NCI-H146 treated with DMSO at 0.1 percent for 48 hours (cell line): ENCODE data around the gene SCNN1A.

ENCODE experiments used
- DNase-seq: peaks from one replicate; lab custom pipeline; 2025; ENCODE audit not compliant: unreplicated experiment; lab: John Stamatoyannopoulos, UW

Gene SCNN1A

DNA sequence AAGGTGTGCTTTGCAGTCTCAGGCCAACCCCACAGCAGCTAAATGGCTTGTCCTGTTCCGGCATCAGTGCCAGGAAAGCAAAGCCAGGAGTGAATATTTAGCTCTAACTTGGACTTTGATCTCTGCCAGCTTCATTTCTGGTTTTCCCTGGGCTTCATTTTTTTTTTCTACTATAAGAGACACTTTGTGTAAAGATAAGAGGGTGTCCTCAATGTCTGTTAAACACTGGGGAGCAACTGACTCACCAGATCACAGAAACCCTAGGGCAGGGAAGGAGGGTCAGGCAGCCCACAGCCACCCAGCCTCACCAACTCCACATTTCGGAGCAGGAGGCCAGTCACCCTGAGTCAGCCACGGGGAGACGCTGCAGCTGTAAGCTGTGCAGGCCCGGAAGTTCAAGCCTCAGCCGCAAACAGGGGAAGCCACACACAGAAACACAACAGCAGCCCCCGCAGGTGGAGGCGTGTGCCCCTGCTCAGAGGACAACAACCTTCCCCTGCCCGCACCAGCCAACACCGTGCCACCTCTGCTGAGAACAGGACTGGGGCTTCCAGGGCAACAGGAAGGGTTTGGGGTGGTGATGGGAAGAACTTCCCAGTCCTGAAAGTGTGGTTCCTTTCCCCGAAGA lies 39.8 kb downstream of the SCNN1A start:
- DNase-seq, result no peak

DNA sequence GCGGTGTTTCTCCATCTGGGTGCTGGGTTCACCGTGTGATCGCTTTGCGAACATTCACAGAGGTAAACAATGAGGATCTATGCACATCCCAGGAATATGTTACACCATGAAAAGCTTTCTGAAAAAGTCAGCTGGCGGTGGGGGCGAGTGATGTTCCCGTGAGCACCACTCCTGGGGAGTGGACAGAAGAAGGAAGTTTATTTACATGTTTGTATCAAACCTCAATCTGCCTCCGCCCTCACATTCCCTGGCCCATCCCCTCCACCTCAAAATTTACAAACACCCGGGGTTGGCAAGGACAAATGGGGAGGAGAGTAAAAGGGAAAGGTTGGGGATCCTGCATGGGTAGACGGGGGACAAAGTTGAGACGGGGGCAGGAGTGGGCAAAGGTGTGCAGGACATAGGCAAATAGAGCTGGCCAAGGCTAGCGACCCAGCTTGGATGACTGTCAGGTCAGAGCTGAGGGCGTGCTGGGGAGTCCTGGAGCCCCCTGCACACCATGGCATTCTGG lies 40.4 kb downstream of the SCNN1A start:
- DNase-seq, result no peak

DNA sequence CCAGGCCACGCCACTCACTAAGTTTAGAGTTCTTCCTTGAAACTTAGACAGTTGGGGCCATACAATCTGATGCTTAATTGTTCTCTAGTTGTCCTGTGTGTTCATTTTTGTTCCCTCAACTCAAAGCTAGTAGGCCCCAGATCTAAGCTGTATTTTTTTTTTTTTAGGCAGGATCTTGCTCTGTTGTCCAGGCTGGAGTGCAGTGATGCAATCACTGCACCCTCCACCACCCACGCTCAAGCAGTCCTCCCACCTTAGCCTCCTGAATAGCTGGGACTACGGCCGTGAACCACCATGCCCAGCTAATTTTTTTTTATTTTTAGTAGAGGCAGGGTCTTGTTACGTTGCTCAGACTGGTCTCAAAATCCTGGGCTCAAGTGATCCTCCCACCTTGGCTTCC lies 41.0 kb downstream of the SCNN1A start:
- DNase-seq, result no peak

DNA sequence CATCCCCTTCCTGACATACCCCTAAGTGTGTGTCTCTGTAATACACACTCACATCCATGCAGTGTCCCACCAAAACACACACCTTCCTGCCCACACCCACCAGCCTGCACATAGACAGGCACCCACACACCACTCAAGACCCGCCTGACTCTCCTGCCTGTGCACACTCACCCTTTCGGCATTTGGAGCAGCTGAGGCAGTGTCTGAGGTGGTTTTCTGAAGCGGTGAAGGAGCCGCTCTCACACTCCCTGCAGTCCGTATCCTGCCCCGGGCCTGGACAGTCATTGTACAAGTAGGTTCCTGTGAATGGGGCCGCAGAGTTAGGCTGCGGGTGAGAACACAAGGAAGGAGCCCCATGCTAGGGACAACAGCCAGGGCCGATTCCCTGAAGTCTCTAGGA lies 41.8 kb downstream of the SCNN1A start:
- no peak for DNase-seq

DNA sequence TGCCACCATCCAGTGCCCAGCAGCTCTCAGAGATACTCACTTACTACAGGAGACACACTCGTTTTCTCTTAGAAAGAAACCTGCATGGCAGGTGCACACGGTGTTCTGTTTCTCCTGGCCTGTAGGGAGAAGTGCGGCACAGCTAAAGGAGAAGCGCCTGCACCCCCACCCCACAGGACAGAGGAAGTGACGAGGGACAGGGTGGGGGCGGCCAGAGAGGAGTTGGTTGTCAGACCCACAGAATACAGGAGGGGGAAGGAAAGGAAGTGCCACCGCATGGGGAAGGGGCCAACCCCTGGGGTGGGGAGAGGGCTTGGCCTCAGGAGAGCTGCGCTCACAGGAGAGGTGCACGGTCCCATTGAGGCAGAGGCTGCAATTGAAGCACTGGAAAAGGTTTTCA lies 42.3 kb downstream of the SCNN1A start:
- DNase-seq, result no peak

DNA sequence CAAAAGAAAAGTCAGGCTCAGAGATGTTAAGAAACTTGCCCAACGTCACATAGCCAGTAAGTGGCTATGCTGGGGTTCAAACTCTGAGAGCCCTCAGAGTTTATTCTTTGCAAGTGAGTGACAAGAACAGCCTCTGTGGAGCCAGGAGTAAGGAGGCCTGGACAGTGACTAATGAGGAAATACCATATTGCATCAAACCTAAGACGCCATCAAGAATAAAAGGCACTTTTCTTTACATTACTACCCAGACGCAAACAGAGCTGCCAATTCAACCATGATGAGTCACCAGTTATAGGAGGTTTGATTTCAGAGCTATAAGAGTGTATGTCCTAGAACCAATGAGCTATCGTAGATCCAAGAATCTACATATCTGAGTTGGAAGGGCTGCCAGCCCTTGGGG lies 42.9 kb downstream of the SCNN1A start:
- DNase-seq, result no peak

DNA sequence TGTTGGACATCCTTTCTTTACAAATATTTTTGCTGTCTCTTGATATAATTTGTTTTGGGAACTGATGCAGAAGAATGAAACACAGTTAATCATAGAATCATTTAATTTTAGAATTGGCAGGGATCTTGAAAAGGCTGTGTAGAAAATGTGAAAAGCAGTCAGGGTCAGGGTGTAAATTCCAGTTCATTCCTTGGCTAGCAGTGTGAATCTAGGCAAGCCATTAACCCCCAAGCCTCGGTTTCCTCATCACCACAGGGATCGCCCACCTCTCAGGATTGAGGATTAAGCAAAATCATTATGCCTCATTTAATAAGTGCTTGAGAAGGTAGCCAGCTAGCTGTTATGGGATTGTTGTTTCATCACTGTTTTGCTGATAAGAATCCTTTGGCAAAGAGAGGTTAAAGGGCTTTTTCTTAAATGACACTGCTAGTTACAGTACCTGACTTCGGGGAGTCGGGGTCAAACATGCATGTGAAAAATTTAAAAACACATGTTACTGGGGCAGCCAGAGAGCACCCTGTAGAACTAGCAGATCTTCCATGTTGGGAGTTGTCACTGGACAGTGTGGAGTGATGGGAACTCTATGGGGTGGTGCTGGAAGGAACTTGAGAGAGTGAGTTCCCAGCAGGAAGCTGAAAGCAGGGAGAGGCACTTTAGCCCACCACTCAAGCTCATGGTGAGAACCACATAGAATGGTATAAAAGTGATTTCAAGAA lies 44.2 kb downstream of the SCNN1A start:
- no peak for DNase-seq

DNA sequence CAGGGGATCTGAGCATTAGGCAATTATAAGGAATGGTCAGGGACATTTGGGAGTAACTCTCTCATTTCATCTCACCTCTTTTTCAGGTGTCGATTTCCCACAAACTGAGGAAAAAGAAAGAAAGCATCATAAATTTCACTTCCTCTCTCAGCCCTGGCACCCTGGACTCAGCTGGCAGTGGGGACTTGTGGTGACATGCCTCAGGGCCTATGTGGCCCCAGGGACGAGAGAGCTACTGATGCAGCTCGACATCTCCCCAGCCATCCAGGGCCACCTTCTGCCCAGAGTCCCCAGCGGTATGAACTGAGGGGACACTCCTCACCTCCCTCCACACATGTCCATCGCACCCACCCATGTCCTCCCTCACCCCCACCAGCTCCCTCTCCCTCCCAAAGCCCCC lies 45.2 kb downstream of the SCNN1A start:
- DNase-seq, result no peak

DNA sequence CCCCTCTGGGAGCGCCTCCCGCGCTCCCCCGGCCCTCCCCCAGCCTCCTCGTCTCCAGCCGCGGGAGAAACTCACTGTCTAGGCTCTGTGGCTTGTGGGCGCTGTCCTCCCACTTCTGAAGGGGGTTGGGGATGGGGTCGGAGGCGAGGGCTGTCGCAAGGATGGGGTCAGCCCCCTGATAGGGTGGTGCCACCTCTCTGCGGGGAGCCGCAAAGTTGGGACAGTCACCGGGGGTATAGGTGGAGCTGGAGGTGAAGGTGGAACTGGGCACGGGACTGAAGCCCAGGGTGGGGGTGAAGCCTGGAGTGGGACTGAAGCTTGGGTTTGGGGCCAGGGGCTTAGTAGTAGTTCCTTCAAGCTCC lies 45.7 kb downstream of the SCNN1A start:
- no peak for DNase-seq

DNA sequence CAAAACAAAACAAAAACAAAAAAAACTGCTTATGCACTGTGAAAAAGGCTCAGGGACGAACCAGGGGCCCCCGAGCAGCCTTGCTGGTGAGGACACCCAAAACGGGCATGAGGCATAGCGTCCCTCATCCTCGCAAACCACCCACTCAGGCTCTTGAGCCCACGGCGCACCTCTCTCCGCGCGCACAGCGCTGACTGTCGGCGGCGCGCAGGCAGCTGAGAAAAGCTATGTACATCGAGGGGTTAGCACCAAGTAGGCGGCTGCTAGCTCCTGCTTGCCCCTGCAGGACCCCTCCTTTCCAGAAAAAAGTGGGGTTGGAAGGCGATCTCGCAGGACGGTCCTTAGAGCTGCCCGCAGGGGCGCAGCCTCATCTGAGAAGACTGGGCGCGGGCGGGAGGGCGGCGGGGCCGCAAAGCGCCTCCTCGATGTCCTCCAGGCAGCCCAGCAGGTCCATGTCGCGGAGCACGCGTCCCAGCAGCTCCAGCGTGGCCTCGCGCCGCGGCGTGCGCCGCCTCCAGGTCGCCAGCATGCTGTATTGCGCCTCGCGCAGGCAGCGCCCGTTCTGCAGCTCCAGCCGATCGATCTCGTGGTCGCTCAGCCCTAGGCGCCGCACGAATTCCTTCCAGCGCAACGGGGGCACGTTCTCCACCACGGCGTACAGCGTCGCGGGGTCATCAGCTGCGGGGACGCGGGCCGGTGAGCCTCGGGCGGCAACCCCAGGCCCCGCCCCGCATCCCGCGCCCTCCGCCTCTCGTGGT lies 46.2 kb downstream of the SCNN1A start:
- DNase-seq, result no peak

DNA sequence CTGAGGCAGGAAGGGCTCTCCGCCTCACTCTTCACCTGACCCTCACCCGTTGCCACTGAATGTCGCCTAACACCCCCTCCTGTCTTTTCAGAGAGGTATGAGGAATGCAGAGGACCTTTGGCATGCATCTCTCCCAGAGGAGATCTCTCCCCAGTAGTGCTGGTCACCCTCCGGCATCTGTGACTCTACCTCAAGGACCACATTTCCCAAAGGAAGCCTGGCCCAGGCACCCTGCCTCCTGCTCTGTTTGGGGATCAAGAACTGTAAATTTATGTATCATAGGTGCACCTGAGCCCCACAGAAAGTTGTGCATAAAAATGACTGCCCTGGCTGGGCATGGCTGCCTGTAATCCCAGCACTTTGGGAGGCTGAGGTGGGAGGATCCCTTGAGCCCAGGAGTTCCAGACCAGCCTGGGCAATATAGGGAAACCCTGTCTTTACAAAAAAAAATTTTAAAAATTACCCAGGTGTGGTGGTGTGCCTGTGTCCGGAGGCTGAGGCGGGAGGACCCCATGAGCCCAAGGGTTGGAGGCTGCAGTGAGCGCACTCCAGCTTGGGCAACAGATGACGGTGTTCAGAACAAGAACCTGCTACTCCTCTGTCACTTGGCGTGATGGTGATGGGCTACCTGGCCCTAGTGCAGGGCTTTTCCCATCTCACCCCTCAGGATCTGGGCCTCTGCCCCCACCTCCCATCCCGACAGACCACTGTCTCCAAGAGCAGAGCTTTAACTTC lies 47.2 kb downstream of the SCNN1A start:
- DNase-seq, result no peak

DNA sequence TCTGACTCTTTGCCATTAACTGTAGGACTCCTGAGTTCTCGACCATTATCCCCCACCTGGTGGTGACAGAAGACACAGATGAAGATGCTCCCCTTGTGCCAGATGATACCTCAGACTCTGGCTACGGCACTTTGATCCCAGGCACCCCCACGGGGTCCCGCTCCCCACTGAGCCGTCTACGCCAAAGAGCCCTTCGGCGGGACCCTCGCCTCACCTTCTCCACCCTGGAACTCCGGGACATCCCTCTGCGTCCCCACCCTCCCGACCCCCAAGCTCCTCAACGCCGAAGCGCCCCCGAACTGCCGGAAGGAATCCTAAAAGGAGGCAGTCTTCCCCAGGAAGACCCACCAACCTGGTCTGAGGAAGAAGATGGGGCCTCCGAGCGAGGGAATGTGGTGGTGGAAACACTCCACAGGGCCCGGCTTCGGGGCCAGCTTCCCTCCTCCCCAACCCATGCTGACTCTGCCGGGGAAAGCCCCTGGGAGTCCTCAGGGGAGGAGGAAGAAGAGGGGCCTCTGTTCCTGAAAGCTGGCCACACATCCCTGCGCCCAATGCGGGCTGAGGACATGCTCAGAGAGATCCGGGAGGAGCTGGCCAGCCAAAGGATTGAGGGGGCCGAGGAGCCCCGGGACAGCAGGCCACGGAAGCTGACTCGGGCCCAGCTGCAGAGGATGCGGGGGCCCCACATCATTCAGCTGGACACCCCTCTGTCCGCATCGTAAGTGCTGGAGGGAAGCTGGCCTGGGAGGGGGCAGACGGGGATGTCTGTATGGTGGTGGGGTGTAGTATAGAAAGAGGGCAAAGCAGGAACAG lies 47.9 kb downstream of the SCNN1A start:
- no peak for DNase-seq

DNA sequence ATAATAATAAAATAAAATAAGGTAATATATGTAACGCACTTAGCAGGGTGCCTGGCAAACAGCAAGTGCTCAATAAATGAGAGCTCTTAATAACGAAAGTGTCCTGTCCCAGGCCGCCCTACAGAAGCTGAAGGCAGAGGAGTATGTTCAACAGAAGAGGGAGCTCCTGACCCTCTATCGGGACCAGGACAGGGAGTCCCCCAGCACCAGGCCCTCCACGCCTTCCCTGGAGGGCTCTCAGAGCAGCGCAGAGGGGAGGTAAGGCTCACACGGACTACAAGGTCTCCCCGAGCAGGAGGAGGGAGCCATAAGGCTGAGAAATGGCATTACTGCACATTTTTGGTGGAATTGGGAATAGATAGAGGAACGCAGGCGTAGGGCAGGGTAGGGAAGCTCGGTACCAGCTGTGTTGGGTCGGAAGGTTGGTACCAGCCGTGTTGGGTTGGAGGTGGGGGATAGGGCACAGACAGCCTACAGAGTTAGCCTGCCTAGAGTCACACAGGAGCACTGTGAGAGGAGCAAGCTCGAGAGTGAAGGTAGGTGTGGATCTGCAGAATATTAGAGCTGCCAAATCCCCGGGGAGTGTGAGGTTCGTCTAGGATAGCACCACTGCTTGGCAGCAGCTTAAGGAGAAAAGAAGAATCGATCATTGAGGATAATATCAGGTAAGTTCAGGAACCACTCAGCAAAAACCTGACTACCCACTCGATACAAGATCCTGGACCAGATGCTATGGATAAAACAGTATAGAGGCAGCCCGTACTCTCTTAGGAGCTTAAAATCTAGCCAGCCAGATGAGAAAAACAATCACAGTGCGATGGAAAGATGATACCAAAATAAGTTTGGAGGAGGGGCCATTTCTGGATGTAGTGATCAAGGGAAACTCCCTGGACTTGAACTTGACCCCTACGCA lies 48.8 kb downstream of the SCNN1A start:
- DNase-seq, result no peak

DNA sequence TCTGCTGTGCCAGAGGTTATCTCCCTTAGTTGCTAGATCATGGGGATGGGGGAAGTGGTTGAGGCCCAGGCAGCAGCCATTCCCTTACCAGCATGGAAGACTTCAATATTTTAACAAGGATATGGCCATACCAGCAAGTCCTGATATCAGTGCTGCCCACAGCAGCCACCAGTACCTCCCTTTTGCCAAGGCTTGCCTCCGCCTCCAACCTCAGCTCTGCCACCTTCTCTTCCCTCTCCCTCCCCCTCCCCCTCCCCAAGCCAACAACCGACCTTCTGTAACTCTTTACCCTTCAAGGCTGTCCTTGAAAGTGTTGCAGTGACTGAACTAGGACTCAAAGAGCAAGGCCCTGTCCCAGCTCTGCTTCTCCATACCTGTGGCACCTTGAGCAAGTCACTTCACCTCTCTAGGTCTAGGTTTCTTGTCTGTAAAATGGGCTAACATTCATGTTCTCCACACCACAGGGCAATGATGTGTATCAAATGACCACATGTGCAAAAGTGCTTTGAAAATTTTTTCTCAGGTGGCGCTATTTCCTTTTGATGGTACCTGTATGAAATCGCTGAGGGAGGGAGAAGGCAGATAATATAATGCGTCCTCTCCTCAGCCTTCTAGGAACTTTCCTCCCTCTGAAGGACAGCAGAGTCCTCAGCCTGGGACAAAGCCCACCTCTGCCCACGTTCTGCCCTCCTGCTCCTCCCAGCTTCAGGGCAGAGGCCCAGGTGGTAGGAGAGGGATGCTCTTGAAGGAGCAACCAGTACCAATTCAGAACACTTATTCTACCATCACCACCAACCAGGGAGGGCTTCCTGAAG lies 50.2 kb downstream of the SCNN1A start:
- no peak for DNase-seq

DNA sequence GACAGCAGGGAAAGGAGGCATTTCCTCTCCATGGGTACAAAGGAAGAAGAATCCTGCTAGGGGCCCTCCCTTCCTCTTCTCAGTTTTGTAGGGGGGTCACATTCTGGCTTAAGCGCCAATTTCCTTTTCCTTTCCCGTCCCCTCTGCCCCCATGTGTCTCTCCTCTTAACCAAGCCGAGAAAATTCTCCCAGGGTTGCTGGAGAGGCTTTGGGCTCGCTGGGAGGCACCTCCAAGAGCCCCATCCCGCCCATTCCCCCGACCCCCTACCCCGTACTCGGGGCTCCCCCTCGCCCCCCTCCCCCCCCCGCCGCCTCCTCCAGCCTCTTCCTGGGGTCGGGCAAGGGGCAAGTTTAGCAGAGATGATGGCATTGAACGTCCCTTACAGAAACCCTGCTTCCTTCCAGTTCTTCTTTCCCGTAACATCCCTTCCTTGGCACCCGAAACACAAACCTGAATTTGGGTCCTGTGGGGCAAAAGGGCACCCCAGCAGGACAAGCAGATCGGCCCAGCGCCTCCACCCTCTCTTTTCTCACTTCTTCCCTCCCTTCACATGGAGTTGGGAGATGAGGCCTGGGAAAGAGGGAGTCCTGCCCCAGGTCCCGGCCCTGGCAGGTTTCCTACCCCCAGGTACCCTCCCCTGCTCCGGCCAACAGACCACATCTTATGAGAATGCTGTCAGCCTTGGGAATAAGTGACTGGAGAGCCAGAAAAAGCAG lies 51.2 kb downstream of the SCNN1A start:
- no peak for DNase-seq

DNA sequence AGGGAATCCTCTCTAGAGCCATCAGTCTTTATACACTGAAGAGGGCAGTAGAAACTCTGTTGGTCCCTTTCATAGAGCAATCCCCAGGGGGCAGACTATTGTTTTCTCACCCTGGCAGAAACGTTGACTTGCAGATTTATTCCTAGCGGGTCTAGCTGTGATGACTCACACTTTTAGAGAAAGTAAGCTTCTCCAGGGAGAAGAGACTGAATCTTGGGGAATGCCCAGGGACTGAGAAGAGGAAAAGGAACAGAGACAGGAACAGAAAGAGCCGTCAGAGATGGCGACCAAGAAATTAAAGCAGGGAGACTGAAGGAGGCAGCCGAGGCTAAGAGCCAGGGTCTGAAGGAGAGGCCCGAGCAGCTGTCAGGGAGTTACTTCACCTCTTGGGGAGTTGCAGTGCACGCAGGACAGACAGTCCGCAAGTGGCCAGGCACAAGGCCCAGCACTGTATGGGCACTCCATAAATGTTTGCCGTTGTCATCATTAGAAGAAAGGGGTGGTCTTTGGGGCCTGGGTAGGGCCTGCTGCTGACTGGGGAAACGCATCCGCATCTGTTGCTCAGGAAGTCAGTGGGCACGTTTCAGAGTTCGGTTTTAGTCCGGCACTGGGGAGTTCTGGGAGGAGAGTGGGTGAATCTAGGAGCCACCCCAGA lies 51.9 kb downstream of the SCNN1A start:
- peak; percentile 65 for DNase-seq

DNA sequence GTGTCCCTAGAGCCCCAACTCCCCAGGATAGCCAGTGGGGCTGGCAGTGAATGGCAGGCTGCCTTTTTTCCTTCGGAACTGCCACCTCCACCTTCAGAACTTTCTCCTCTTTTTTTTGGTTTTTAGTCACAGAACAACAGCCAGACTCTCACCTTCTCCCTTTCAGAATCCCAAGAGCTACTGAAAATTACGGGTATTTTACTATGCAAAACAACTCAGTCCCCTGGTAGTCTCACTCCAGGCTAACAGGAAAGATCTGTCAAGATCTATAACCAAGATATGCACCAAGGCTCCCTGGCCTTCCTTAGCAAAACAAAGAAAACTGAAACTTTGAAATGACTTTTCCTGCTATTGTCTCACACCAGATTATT lies 52.4 kb downstream of the SCNN1A start:
- DNase-seq, result no peak

DNA sequence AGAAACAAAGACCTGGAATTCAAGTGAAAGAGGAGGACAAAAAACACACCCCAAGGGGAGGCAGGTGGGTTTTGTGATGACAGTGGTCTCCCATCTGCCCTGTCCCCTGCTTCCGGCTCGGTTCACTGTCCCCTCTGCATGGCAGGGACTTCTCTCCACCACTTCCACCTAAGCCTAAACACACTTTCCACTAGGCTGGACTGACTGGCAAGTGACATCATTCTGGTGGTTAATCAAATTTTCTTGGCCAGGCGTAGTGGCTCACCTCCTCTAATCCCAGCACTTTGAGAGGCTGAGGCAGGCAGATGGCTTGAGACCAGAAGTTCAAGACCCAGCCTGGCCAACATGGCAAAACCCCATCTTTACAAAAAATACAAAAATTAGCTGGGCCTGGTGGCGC lies 53.0 kb downstream of the SCNN1A start:
- DNase-seq, result no peak
